GM18951 (cell line): ENCODE measurements around the gene TMPRSS6.

ENCODE experiments used
- POLR2A ChIP-seq: IDR thresholded peaks from 4 replicates; pipeline ENCODE4 v1.6.1; 2011; ENCODE audit warnings: mild to moderate bottlenecking; ENCODE audit not compliant: insufficient read length, insufficient read depth; ENCODE audit errors: extremely low read depth
- in situ Hi-C: fragments of 300-500 bp; cut with MboI; formaldehyde crosslinking; loops from one replicate; pipeline ENCODE4 v1.12.0; 2022; ENCODE audit warnings: low sequenced_read_pairs, mixed read lengths, inconsistent platforms; ENCODE audit not compliant: unreplicated experiment

Gene TMPRSS6

DNA sequence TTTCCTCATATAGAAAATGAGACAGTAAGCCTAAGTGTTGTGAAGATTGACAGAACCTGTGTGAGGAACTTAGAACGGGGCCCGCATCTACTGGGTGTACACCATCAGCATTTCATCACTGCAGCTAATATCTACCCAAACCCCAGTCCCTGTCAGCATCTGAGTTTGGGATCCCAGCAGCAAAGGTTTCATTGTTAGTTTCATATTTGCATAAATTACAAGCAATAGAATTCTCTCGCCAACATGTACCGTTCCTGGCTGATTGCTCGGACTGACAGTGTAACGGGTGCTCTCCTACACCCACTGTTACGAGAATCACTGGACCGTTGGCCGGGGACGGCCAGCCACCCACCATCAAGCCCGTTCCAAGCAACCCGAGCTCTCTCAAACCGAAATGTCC lies 10.4 kb upstream of the TMPRSS6 start:
- in situ Hi-C loops = no loop called here
- TF ChIP-seq POLR2A = no peak

DNA sequence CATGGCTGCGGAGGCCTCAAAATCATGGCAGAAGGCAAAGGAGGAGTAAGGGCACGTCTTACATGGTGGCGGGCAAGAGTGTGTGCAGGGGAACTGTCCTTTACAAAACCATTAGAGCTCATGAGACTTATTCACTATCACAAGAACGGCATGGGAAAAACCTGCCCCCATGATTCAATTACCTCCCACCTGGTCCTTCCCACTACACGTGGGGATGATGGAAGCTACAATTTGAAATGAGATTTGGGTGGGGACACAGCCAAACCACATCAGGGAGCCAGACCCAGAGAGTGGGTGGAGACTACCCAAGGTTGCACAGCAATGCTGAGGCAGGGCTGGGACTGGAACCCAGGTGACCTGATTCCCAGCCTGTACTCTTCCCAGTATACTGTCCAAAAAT lies 8.6 kb upstream of the TMPRSS6 start:
- in situ Hi-C loops = no loop called here
- TF ChIP-seq POLR2A = no peak

DNA sequence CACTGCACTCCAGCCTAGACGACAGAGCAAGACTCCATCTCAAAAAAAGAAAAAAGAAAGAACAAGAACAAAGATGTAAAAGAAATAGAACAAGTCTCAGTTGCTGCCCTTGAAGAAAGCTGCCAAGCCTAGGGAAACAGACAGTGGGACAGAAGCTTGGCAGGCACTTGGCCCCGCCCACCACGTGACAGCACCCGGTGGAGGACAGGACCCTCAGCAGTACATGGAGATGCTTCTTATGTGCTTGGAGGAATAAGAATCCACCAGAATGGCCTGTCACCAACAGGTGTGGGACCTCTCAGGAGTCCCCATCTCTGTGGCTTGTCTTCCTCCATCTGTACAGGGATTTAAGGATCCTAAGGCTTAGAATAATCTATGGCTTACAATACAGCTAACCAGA lies 7.6 kb upstream of the TMPRSS6 start:
- no peak for TF ChIP-seq POLR2A

DNA sequence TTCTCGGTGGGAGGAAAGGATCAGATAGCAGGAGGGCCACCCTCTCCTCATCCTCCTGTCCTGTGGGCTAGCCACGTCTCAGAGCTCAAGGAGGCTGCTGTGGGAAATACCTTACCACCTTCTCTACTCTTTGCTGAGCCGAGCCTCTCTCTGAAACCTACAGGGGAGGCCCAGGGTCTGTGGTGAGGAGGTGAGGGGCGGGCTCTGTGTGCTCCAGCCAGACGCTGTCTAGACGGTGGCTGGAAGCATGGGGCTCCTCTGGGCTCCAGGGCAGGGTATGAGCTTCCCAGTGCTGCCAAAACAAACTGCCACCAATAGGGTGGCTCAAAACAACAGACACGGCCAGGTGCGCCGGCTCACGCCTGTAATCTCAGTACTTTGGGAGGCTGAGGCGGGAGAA lies 5.5 kb upstream of the TMPRSS6 start:
- in situ Hi-C loops = no loop called here
- TF ChIP-seq POLR2A = no peak

More for the DNA sequence above, 7.6 kb upstream of the TMPRSS6 start:
- in situ Hi-C loops = no loop called here

DNA sequence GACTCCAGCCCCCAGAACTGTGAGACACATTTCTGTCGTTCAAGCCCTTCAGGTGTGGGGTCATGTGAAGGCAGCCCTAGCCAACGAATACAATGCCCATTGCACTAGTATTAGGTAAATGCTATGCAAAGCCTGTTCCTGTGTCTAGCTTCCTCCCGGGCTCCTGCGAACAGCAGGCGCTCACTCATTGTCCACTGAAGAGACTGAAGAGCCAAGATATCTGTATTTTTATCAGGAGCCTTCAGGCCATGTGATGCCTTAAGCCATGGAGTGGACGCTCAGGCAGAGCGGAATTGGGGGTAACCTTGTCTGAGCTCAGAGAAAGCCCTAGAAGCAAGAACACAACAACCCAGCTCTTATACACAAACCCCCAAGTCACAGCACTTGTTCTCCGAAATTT lies 4.2 kb upstream of the TMPRSS6 start:
- in situ Hi-C loops = no loop called here
- no peak for TF ChIP-seq POLR2A

DNA sequence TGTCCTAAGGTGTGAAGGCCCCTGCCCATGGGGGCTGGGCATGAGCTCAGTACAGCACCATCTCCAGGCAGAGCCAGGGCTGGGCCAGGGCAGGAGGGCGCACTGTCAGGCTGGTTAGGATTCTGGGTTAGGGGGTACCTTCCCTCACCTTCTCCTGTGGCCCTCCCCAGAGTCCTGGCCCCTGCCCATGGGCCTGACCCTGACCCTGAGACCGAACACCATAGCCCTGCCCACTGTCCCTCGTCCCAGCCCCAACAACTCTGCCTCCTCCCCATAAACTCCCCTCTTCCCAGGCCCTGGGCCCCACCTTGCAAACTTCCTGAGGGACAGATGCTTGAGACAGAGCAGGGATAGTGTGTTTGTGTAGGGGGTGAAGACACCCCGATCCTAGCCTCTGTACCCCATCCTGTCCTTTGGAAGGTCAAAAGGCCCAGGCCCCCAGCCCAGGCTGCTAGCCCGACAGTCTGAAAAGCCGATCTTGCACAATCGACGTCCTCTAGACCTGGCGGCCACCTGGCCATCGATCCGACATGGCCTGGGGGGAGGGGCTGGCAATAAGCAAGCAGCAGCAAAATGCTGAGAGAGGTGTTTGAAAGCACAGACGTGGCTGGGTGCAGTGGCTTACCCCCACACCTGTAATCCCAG lies 2.7 kb upstream of the TMPRSS6 start:
- TF ChIP-seq POLR2A = no peak
- in situ Hi-C loops = no loop called here

DNA sequence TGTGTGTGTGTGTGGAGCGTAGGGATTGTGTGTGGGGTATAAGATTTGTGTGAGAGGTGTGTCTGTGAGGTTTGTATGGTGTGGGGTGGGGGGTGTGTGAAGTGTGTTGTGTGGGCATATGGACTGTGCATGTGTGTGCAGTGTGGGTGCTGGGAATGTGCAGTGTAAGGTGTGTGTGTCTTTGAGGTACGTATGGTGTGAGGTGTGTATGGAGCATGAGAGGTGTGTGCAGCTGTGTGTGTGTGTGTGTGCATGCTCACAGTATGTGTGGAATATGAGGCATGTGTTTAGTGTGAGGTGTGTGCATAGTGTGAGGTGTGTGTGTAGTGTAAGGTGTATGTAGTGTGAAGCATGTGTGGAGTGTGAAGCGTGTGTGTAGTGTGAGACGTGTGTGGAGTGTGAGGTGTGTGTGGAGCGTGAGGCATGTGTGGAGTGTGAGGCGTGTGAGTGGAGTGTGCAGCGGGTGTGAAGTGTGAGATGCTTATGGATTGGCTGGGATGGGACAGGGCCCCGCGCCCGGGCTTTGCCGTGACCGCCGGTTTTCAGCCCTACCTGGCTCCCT lies 1.7 kb upstream of the TMPRSS6 start:
- TF ChIP-seq POLR2A = no peak
- in situ Hi-C loops = no loop called here

DNA sequence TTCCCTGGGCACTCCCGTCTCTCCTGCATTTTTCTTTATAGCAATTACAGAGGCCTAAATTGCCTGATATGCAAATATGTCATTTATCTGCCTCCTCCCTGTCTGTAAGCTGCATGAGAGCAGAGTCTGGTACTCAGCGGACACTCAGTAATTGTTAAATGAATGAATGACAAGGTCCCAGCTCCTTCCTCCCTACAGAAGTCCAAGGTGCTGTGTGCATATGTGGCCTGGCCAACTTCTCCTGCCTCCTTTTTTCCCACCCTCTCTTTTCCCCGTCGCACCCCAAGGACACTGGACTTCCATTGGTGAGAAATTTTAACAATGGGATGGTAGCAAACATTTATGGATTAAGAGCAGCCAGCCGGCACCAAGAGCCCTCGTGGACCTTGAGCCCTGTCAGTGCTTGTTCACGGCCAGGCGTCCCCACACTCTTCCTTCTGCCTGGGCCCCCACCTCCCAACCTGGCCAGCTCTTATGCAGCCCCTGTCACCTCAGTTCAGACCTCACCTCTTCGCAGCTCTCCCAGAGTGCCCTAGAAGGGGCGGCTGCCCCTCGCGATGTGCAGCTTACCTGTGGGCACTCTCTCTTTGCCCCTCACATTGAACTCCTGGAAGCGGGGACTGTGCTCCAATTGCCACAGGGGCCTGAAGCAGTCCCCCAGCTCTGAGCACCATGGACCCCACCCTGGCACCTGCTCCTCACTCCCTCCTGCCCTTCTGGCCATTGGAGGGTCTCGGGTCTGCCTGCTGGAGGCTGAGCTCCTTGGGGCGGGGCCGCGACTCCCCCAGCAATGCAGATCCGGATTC lies 1.5 kb downstream of the TMPRSS6 start:
- in situ Hi-C loops = no loop called here
- no peak for TF ChIP-seq POLR2A

DNA sequence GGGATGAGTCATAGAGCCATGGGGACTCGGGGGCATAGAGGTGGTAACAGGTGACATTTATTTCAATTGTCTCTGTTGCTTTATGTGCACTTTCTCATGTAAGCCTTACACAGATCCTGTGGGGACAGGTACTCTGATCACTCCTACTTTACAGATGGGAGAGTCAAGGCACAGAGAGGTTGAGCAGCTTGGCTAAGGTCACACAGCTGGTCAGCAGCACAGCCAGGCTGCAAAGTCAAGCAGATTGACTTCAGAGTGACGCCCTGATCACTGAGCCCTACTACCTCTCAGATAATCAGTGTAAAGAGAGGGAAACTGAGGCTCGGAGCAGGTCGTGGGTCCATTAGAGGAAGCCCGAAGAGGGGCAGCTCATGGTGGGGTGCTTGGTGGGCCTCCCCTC lies 3.5 kb downstream of the TMPRSS6 start:
- no peak for TF ChIP-seq POLR2A
- in situ Hi-C loops = no loop called here

DNA sequence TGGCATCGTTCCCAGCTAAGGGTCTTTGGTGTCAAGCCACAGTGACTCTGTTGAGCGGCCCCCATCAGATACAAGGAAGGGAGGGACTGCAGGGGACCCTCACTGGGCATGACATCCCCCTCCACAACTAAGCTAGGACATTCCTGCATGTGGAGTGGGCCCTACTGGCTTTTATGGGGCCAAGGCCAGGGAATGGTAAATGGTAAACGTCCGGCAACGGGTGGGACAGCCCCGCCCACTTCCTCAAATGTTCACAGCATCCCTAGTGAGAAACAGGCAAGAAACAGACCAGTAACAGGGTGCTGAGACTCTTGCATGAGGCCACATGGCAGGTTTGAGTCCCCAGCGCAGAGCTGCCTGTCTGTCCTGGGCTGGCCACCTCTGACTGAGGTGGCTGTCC lies 4.4 kb downstream of the TMPRSS6 start:
- TF ChIP-seq POLR2A = no peak
- in situ Hi-C loops = no loop called here

DNA sequence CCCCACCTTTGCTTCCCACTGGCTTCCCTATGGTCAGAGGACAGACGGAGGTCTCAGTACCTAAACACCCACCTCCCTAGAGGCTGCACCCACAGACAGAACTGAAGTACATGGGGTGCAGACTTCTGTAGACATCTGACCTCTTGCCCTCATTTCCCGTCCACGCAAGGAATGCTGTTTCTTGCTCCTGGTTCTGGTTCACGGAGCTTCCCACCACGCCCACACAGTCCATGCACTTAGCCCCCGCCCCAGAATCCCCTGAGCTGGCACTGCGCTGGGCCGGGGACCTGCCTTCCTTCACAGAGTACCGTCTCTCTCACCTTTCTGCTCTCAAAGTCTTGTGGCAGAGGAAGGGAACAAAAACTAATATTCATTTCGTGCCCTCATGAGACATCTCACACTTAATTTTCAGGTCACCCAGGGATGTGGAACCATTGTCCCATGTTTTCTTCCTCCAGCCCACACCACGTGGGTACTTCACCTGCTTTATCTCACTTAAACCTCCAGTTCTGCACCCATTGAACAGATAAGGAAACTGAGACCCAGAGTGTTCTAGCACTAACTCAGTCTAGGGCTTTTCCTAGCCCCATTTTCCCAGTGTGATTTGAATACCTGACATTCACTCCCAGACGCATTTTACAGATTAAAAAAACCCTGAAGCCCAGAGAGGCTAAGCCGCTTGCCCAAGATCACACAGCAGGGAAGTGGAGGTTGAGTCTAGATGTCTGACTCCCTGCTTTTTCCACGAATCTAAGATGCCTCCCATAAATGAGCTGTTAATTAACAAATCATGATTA lies 5.7 kb downstream of the TMPRSS6 start:
- in situ Hi-C loops = no loop called here
- TF ChIP-seq POLR2A = no peak

DNA sequence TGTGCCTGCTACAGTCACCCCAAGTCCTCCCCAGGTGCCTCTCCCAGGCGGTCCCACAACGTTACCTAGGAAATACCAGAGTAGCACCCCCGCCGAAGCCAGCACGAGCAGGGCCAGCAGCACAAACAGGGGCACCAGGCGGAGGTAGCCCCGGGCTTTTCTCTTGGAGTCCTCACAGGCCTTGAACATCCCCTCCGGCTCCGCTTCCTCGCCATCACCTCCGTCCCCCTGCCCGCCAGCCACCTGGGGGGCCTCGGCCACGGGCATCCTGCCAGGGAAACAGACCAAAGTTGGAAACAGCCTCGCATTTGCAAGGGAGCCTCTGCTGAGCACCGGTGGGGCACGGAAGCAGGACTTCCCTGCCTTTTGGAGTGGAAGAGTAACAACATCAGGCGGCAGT lies 6.4 kb downstream of the TMPRSS6 start:
- in situ Hi-C loops = no loop called here
- TF ChIP-seq POLR2A = no peak
